Spleen (tissue), 11 donors: ENCODE measurements around the gene SNCB. TPM values are rescaled to one million over a fixed set of nuclear protein-coding genes. Genes with fewer than 3 reads are reported as not detected.

Source experiments
- DNase-seq: peaks from one replicate; pipeline ENCODE4 v3.0.0-alpha.2; 2020
- H3K27ac ChIP-seq, 8 donors: fragments of 200-600 bp; sonication (generic) in 7 of 8; 1 replicate in 4 of 8; 2 replicates in 4 of 8; pipeline versions ENCODE4 v1.5.0 to v1.8.0; 2016 to 2021; ENCODE audit warnings: inconsistent platforms in 4 of 8, mild to moderate bottlenecking in 4 of 8, moderate library complexity in 1 of 8
- H3K27me3 ChIP-seq, 7 donors: fragments of 200-600 bp; sonication (generic) in 6 of 7; replicated peaks in 1 of 7; 1 replicate in 4 of 7; 2 replicates in 3 of 7; pipeline versions ENCODE4 v1.5.0 to v1.8.0; 2016 to 2021; ENCODE audit warnings: inconsistent platforms in 3 of 7, mild to moderate bottlenecking in 1 of 7
- H3K36me3 ChIP-seq, 6 donors: fragments of 200-600 bp; sonication (generic) in 5 of 6; 1 replicate in 4 of 6; 2 replicates in 2 of 6; pipeline versions ENCODE4 v1.5.0 to v1.8.0; 2016 to 2021; ENCODE audit warnings: inconsistent platforms in 2 of 6
- H3K4me1 ChIP-seq, 6 donors: fragments of 200-600 bp; sonication (generic) in 5 of 6; 1 replicate in 3 of 6; 2 replicates in 3 of 6; pipeline versions ENCODE4 v1.5.0 to v1.8.0; 2016 to 2021; ENCODE audit warnings: inconsistent platforms in 3 of 6
- H3K4me3 ChIP-seq, 8 donors: fragments of 200-600 bp; sonication (generic) in 7 of 8; 1 replicate in 4 of 8; 2 replicates in 4 of 8; pipeline versions ENCODE4 v1.5.0 to v1.8.0; 2016 to 2021; ENCODE audit warnings: inconsistent platforms in 4 of 8, mild to moderate bottlenecking in 4 of 8, moderate library complexity in 2 of 8
- H3K9me3 ChIP-seq, 8 donors: fragments of 200-600 bp; sonication (generic) in 7 of 8; 1 replicate in 4 of 8; 2 replicates in 4 of 8; pipeline versions ENCODE4 v1.5.0 to v1.8.0; 2016 to 2021; ENCODE audit warnings: inconsistent platforms in 4 of 8
- POLR2A ChIP-seq, 3 donors: fragments of 450-650 bp; IDR thresholded peaks; one replicate each; pipeline ENCODE4 v1.5.1; 2017; ENCODE audit warnings: antibody characterized with exemption in 3 of 3, mild to moderate bottlenecking in 1 of 3
- POLR2AphosphoS5 ChIP-seq, 3 donors: sonication (generic); formaldehyde crosslinking; IDR thresholded peaks; one replicate each; pipeline ENCODE4 v1.5.1; 2017; ENCODE audit warnings: antibody characterized with exemption in 3 of 3
- WGBS, 5 donors: extraction: QIAGEN DNeasy Blood & Tissue Kit in 3 of 5; methylation state at CpG; one replicate each; pipeline versions ENCODE4 v1.1.5 to v1.1.7; 2013 to 2018; 5-methylcytosine and 5-hydroxymethylcytosine counted together
- intact Hi-C: fragments of 100-400 bp; cut with DNase I; formaldehyde crosslinking; loops from one replicate; pipeline ENCODE4 v1.15.0; 2023; ENCODE audit warnings: low total_unique reads
- polyA plus RNA-seq, 3 donors: library from polyadenylated mRNA; stranded (reverse); fragments of 200-250 nt; gene quantifications; one replicate each; pipeline ENCODE4 v1.2.1, GENCODE V29; 2013
- total RNA-seq, 7 donors: library from RNA; depleted of rRNA in 3 of 7; stranded (reverse); fragments of >200 nt in 3 of 7; fragmentation: NEBNext Ultra II Directional in 4 of 7; extraction: Animal tissue kit (Norgen Biotek cat#: 25700) in 4 of 7; gene quantifications; one replicate each; pipeline versions ENCODE4 v1.1.0 to v1.2.1, GENCODE V29; 2016 to 2021
- TF ChIP-seq, protein P1 (sequence below), 11 experiments: fragments of 200-600 bp in 7 of 11; fragments of 450-650 bp in 4 of 11; sonication (generic) in 4 of 11; IDR thresholded peaks in 8 of 11; conservative IDR thresholded peaks in 3 of 11; 1 replicate in 7 of 11; 2 replicates in 4 of 11; pipeline versions ENCODE4 v1.4.0 to v1.8.0; 2016 to 2021; ENCODE audit warnings: antibody characterized with exemption in 11 of 11, inconsistent platforms in 4 of 11, mild to moderate bottlenecking in 1 of 11
- donor health status: healthy with polysubstance abuse.
- donor health status: DM: no; HTN: no; CAD: no; lungs with moderate emphysema.
- donor health status: DM: no; HTN: no; CAD: no.
- donor health status: Bipolar disorder and iron deficiency.
- donor health status: healthy.
- donor health status: DM: no; HTN: no; CAD: no.
- donor health status: DM: yes; HTN: yes; CAD: no.

The SNCB gene
- total and polyA plus RNA-seq, 10 donors = 0.19 to 0.41 (median 0.33) TPM; not detected in 7

DNA sequence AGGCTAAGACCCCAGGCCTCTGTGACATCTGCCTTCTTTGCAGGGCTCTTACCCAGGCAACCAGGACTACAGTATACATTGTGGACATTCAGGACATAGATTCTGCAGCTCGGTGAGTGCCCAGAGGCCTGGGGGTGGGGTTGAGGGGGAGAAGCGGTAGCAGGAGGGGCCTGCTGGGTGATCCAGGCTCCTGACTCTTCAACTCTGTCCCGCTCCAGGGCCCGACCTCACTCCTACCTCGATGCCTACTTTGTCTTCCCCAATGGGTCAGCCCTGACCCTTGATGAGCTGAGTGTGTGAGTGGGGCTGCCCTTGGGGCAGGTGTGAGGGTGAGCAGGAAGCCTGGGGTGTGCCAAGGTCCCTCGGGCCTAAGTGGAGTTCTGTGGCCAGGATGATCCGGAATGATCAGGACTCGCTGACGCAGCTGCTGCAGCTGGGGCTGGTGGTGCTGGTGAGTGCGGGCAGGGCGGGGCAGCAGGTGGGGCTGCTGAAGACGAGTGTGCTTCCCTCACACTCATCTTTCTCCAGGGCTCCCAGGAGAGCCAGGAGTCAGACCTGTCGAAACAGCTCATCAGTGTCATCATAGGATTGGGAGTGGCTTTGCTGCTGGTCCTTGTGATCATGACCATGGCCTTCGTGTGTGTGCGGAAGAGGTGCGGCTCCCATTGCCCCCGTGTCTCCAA is 40.2 kb downstream of the SNCB start:
- DNase-seq = peak; percentile 45
- TF ChIP-seq POLR2AphosphoS5 (IDR thresholded peaks at IDR 0.05) (no peak), POLR2A (IDR thresholded peaks at IDR 0.05) (no peak)
- TF ChIP-seq, protein P1, sequence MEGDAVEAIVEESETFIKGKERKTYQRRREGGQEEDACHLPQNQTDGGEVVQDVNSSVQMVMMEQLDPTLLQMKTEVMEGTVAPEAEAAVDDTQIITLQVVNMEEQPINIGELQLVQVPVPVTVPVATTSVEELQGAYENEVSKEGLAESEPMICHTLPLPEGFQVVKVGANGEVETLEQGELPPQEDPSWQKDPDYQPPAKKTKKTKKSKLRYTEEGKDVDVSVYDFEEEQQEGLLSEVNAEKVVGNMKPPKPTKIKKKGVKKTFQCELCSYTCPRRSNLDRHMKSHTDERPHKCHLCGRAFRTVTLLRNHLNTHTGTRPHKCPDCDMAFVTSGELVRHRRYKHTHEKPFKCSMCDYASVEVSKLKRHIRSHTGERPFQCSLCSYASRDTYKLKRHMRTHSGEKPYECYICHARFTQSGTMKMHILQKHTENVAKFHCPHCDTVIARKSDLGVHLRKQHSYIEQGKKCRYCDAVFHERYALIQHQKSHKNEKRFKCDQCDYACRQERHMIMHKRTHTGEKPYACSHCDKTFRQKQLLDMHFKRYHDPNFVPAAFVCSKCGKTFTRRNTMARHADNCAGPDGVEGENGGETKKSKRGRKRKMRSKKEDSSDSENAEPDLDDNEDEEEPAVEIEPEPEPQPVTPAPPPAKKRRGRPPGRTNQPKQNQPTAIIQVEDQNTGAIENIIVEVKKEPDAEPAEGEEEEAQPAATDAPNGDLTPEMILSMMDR (IDR thresholded peaks at IDR 0.05 in 8 of 11, conservative IDR thresholded peaks at IDR 0.05 in 3 of 11) = no peak
- H3K4me1 ChIP-seq = no peaks in the 10 kb centered on the region
- no peak overlapping the region for H3K27ac ChIP-seq
- H3K4me3 ChIP-seq = no peak overlapping the region
- WGBS, 5 donors = 84 to 89% (median 86%) methylated on average over 11 to 17 of the region's 17 CpGs
- no peaks in the 10 kb centered on the region for H3K36me3 ChIP-seq
- peaks cover 0 to 16% (median 0%) of the 10 kb centered on the region in 7 donors for H3K27me3 ChIP-seq
- H3K9me3 ChIP-seq = peaks cover 0 to 15% (median 11%) of the 10 kb centered on the region in 8 donors
- intact Hi-C loops = no loop called here

DNA sequence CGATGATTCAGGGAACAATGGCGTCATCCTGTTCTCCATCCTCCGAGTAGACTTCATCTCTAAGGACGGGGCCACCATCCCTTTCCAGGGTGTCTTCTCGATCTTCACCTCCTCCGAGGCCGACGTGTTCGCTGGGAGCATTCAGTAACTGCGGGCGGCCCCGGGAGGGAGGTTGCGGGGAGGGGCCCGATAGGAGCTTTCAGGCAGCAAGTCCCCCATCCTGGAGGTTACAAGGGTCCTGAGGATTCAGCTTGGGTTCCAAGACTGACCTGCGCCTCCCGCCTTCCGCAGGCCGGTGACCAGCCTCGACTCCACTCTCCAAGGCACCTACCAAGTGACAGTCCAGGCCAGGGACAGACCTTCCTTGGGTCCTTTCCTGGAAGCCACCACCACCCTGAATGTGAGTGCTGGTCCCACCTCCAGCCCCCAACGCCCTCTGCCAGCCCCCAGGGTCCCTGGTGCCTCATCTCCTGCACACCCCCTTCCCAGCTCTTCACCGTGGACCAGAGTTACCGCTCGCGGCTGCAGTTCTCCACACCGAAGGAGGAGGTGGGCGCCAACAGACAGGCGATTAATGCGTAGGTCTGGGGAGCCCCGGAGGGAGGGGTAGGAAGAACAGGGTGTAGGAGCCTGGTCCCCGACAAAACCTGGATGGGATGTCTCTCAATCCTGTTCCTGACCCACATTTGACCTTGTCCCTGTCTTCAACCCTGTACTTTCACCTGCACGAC is 41.1 kb downstream of the SNCB start:
- Histone ChIP-seq H3K4me1 (no peaks in the 10 kb centered on the region), H3K36me3 (no peaks in the 10 kb centered on the region), H3K27ac (no peak overlapping the region), H3K9me3 (peaks cover 0 to 25% (median 20%) of the 10 kb centered on the region in 8 donors), H3K4me3 (no peak overlapping the region), H3K27me3 (peaks cover 0 to 7% (median 0%) of the 10 kb centered on the region in 7 donors)
- DNase-seq = no peak
- intact Hi-C loops = no loop called here
- no peak for TF ChIP-seq POLR2A (IDR thresholded peaks at IDR 0.05)
- TF ChIP-seq, protein P1 (IDR thresholded peaks at IDR 0.05 in 8 of 11, conservative IDR thresholded peaks at IDR 0.05 in 3 of 11) = no peak
- TF ChIP-seq POLR2AphosphoS5 (IDR thresholded peaks at IDR 0.05) = no peak
- WGBS, 5 donors = 86 to 92% (median 89%) methylated on average over 31 of the region's 31 CpGs

DNA sequence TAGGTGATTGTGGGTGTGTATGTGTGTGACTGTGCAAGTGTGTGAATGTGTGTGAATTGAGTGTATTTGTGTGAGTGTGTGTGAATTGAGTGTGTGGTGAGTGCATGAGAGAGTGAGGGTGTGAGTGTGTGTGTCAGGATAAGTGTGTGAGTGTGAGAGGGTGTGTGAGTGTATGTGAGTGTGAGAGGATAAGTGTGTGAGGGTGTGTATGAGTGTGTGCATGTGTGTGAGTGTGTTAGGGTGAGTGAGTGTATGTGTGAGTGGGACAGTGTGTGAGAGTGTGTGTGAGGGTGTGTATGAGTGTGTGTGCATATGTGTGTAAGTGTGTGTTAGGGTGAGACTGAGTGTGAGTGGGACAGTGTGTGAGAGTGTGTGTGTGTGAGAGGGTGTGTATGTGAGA is 42.0 kb downstream of the SNCB start:
- intact Hi-C loops = no loop called here
- Histone ChIP-seq H3K27me3 (no peaks in the 10 kb centered on the region), H3K4me3 (no peak overlapping the region), H3K9me3 (peaks cover 0 to 29% (median 20%) of the 10 kb centered on the region in 8 donors), H3K4me1 (no peaks in the 10 kb centered on the region), H3K36me3 (no peaks in the 10 kb centered on the region), H3K27ac (no peak overlapping the region)
- TF ChIP-seq POLR2A (IDR thresholded peaks at IDR 0.05) (no peak), POLR2AphosphoS5 (IDR thresholded peaks at IDR 0.05) (no peak)
- TF ChIP-seq, protein P1 (IDR thresholded peaks at IDR 0.05 in 8 of 11, conservative IDR thresholded peaks at IDR 0.05 in 3 of 11) = no peak
- DNase-seq = no peak

DNA sequence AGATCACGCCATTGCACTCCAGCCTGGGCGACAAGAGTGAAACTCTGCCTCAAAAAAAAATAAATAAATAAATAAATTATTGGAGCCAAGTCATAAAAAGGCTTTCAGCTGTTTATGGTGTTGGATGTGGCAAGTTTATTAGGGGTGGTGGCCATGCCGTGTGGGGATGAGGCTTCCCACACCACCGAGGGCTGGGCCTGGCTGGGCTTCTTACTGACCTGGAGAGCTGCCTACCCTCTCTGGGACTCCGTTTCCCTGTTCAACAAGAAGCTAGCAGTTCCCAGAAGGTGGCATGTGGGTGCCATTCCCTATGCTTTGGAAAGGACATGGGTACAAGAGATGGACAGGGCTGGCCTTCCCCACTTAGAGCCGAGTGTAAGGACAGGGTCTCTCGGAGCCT is 42.9 kb downstream of the SNCB start:
- H3K36me3 ChIP-seq = no peaks in the 10 kb centered on the region
- no peaks in the 10 kb centered on the region for H3K27me3 ChIP-seq
- no peak for DNase-seq
- H3K27ac ChIP-seq = no peak overlapping the region
- WGBS, 5 donors = 81 to 87% (median 82%) methylated on average over 7 of the region's 7 CpGs
- H3K9me3 ChIP-seq = peaks cover 0 to 29% (median 20%) of the 10 kb centered on the region in 8 donors
- H3K4me1 ChIP-seq = no peaks in the 10 kb centered on the region
- intact Hi-C loops = no loop called here
- H3K4me3 ChIP-seq = no peak overlapping the region
- TF ChIP-seq POLR2A (IDR thresholded peaks at IDR 0.05) = no peak
- TF ChIP-seq POLR2AphosphoS5 (IDR thresholded peaks at IDR 0.05) = no peak
- TF ChIP-seq, protein P1 (IDR thresholded peaks at IDR 0.05 in 8 of 11, conservative IDR thresholded peaks at IDR 0.05 in 3 of 11) = no peak
